Epithelial cell of prostate (primary cell): ENCODE measurements around the gene ATP2B2.

Source experiments
- DNase-seq: peaks from one replicate; pipeline ENCODE4 v3.0.0-alpha.2; 2011; ENCODE audit warnings: low read depth, low spot score
- H3K27ac ChIP-seq: fragments of 450-650 bp; 2 replicates; pipeline ENCODE4 v1.5.1; 2017; ENCODE audit warnings: mild to moderate bottlenecking

Gene ATP2B2

DNA sequence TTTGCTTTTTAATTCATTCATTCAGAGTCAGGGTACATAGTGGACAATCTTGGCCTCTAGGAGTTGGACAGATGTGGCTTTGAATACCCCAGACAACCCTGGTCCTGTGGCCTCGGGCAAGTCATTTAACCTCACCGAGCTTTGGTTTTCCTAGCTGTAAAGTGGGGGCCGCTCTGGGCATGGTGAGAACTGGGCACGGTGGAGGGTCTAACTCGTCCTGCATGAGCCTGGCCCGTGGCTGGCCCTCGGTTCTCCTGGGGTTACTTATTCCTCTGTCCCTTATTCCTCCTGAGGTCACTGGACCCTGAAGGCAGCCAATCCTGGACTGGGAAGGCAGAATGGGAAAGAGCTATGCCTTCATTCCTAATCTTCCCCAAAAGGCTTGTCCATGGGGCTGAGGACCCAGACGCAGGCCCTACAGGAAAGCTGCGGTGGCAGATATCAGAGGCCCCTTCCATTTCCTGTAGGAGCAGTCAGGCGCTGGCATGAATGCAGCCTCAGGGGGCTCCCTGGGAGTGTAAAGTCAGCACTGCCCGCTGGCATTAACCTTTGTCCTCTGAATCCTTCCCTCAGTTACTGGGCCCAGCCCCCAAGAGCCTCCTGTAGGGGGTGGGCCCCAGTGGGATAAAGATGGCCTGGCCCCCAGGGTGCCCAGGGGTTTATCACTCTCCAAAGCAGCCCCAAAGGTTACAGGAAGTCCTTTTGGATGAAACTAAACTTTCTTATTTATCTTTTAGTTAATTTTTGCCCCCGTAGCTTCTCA is 166.6 kb downstream of the ATP2B2 start:
- no peak overlapping the region for H3K27ac ChIP-seq
- DNase-seq, result no peak

DNA sequence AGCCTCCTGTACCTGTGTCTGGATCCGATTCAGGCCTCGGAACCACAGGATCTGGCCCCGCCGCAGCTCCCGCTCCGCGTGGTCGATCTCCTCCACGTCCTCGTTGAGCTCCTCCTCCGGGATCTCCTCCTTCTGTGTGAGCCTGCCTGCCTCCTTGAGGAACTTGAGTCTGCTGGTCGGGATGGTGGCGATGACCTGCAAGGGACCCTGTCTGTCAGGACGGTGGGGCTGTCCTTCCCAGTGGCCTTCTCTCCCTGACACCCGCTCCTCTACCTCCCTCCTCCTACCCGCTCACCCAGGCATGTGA is 167.3 kb downstream of the ATP2B2 start:
- no peak overlapping the region for H3K27ac ChIP-seq
- no peak for DNase-seq

DNA sequence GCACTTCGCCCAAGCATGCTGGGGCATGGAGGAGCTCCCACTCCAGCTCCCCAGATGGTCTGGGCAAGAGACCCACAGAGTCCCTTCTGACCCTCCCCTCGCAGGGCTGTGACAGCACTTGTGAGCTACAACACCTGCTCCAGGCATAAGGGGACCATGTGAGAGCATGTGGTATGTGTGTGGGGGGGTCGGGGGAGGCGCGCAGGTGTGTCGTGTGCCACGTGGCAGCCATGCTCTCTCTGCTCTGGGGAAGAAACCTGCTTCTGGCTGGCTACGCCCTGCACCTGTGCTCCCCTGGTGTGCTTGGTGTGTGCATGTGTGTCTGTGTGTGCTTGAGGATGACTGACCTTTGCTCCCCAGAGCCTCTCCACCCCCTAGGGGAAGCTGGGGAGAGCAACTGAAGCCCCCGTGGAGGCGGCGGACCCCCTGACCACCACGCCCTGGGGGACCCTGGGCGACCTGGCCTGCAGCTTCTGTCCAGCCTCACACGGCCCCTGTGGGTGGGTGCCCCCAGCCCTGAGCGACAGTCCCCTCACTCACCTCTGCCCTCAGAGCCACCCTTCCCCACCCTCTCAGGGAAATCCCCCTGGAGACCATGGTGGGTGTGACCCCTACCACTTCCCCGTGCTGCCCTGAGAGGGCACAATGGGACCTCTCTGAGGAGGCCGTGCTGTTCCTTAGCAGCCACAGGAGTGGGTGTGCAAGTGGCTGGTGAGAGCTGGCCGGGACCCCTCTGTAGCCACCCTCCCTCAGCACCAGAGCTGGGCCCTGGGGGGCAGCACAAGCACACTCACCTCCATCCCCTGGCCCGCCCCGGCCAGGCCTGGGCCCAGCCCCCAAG is 167.8 kb downstream of the ATP2B2 start:
- H3K27ac ChIP-seq, result no peak overlapping the region
- DNase-seq, result no peak

DNA sequence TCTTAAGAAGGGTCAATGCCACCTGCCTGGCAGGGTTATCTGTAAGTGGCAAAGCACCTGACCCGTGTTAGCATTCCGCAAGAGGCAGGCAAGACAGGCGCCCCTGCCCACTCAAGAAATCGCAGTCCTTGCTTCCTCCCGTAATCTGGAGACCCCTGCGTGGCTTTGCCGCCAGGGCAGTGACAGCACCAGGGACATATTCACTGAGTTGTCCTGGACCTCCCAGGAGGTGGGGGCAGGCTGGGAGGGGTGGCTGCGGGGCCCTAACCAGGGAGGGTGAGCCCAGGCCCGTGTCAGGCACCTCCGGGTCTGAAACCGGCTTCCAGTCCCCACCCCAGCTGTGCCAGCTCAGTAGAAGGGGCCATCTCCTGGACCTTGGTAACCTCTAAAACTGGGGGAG is 168.6 kb downstream of the ATP2B2 start:
- H3K27ac ChIP-seq, result no peak overlapping the region
- no peak for DNase-seq

DNA sequence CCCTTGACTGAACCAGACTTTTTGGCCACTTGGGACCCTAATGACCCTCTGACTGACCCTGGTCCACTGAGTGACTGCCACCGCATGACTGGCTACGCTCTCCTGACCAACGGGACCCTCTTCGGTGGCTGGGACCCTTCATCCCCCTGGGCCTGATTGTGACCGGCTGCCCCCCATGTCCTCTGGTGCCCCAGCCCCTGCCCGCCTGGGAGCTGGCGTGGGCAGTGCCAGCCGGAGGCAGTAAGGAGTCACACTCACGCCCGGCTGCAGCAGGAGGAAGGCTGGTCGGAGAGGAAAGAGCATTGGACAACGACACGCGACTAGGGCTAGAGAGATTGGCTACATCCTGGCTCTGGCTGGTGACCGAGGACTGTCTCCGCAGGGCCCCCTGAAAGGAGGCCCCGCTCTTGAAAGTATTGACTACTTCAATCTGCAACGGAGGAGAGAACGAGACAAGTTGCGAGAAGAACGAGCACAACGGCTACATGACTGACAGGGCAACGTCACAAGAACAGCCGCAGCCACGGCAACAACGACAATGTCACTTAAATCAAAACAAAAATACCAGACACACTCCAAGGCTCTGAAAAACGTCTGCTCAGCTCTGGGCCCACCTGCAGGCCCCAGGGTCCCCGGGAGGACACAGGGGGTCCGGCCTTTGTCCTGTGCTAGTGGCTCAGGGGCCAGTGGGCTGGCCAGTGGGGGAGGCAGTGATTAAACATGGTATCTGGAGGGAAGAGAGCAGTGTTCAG is 169.3 kb downstream of the ATP2B2 start:
- no peak for DNase-seq
- H3K27ac ChIP-seq, result no peak overlapping the region

DNA sequence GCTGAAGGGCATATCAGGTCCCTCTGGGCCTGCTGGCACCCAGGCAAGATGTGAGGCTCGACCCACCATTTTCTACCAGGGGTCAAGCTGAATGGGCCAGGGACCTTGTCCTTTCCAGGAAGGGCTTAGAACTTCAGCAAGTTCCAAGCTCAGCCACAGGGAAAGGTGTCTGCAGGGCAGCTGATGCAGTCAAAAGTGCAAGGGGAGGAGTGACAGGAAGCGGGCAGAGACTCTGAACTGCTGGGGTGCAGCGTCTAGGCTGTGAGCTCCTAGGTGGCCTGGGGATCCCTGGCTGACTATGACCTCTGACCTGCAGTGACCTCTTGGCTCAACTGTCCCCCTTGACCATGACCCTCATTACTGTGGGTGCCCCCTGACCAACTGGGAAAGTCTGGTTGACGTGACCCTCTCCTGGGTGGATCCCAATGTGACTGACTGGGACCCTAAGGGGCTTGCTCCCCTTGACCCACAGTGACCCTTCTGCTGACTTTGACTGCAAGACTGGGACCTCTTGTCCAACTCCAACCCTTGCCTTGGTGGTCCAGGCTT is 170.1 kb downstream of the ATP2B2 start:
- DNase-seq, result no peak
- no peak overlapping the region for H3K27ac ChIP-seq

DNA sequence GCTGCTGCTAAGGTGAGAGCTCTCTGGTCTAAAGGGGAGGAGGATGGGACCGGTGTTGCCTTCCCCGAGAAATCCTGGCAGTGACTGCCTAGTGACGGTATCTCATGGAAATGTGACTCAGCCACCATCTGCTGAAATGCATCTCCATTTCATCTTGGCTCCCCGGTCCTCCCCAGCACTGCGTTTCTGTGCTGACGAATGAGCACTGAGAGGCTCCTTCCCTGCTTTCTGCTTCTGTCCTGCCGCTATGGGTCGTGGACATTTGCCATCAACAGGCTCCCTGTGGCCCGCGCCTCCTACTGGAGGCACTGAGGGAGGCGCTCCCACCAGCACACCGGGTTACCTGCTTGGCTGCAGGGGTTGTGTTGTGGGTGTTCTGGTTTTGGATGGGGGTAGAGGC is 170.9 kb downstream of the ATP2B2 start:
- DNase-seq, result no peak
- H3K27ac ChIP-seq, result no peak overlapping the region

DNA sequence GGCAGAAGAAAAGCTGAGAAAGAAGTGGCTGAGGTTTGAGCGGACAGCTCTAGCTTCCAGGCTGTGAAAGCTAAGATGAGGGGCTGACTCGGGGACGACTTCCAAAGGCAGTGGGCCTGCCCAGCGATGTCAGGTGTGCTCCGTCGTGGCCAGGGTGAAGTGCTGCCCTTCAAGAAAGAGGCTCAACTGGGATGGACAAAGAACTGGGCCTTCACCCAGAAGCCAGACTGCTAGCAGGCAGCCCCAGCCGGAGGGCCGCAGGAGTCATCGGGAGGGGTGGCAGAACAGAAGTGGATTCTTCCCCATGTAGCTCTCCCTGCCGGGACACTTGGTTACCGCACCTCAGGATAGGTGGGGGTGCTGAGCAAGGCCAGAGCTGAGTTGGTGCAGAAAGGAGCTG is 171.3 kb downstream of the ATP2B2 start:
- no peak overlapping the region for H3K27ac ChIP-seq
- no peak for DNase-seq

DNA sequence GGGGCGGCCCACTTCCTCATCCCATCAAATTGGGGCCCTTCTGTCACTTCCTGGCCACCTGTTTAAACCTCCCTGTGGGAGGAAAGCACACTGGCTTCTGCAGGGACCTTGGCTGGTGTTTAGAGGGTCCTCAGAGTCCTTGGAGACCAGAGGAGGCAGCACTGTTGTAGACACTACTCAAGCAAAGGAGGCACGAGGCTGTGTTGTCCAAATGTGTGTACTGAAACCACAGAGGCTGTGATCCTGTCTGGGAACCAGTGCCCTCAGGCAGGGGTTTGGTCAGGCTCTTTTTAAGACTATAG is 172.1 kb downstream of the ATP2B2 start:
- H3K27ac ChIP-seq, result no peak overlapping the region
- no peak for DNase-seq

DNA sequence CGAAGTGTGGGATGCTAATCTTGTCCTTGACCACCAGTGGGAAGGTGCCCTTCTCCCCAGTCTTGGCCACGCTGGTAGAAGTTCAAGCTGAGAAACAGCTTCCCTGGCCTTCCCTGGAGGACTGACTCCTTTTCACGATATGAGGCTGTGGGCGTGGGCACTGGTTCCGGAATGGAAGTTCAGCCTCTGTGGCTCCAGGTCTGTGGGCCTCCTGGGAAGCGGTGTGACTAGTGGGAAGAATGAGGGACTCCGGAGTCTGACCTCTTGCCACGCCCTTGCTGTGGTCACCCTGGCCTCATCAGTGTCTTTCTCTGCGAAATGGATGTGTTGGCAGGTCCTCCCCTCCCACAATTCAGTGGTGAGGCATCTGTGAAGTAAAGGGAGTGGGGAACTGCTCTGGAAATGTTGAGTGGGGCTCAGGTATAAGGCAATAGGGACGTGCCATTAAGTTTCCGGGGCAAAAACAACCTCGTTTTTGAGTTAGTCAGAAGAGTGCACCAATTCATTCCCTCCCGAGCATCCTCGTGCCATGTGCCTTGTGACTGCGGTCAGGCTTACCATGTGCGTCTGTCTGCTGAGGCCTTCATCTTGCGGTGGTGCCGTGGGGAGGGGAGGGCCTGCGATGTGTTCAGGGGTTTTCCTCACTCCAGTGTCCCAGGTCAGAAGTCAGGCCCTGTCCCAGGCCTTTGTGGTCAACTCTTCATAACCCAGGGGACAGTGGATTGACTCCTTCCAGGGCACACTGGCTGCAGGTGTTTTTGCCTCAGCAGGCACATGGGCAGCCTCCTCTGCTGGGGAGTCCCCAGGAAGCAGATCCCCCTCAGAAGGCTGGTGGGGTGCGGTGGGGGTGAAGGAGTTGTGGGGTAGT is 172.7 kb downstream of the ATP2B2 start:
- DNase-seq, result no peak
- H3K27ac ChIP-seq, result no peak overlapping the region

DNA sequence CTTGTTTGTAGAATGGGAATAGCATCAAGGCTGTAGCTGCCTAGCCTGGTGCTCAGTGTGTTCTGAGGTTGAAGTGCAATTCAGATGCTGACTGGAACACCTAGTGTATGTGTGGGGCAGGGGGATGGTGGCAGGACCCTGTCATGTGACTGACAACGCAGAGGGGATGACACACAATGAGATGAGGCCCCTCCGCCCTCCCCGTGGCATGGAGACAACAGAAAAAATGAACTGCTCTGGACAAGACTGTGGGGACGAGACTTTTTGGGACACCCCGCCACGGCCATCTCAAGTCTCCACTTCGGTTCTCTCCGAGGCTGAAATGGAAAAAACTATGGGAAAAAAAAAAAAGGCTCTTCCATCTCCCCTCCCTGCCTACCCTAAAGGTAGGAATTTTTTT is 174.1 kb downstream of the ATP2B2 start:
- no peak for DNase-seq

DNA sequence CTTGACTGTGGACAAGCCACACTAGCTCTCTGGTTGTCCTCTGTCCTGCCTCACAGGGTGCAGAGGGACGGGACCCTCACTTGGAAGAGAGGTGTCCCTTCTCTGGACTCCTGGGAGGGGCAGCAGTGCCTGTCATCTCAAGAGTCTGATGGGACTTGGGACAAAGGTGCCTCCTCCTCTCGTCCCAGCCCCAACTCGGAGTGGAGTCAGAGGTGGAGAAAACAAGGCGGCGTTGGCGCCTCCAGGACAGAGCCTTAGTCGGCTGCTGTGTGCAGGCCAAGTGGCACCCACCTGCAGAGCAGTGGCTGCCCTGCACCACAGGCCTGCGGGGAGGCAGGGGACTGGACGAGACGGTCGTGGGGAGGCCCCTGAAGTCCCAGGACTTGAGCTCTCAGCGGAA is 175.1 kb downstream of the ATP2B2 start:
- H3K27ac ChIP-seq, result no peak overlapping the region
- no peak for DNase-seq

More for the DNA sequence above, 174.1 kb downstream of the ATP2B2 start:
- no peak overlapping the region for H3K27ac ChIP-seq

DNA sequence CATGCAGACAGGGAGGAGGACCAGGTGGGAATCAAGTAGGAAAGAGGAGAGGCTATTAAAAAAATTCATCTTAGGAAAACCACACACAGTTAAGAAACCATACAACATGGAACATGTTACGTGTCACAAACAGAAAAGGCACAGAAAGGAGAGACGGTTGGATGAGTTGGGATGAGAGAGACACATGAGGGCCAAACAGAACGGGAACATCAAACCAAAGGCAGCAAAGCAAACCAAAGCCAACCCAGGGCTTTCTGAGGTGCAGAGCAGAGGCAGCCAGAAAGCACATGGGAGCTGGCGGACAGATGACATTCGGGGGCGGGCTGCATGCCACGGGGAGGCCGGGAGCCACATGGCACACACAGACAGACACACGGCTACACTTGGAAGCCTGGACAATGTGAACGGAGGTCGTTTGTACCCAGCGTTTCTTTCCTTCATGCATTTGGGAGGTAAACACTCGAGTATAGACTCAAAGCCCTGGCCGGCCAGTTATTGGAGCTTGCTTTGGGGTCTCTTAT is 175.8 kb downstream of the ATP2B2 start:
- no peak overlapping the region for H3K27ac ChIP-seq
- no peak for DNase-seq

DNA sequence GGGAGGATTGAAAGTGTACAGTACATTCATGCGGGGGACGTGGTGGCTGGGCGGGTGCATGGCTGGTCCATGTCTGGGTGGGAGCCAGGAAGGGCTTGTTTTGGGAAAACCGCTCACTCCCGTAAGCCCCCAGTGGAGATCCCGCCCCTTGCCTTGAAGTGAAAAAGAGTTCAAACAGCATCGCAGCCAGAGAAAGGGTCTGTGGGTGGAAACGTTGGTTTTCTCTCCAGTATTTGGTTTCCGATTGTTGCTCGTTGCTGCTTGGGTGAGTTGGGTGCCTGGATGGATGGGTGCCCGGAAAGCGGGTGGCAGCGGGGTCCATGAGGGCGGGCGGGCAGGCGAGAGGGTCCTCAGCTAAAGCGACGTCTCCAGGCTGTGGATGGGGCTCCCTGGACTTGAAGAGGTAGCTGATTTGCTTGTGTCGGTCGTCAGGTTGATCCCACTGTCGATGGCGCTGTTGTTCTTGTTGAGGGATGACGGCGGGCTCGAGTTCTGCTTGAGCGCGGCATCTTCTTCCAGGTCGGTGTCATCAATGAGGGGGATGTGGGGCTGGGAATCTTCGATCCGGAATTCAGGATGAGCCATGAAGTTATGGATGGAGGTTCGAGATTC is 176.8 kb downstream of the ATP2B2 start:
- DNase-seq, result no peak
- H3K27ac ChIP-seq, result no peak overlapping the region

DNA sequence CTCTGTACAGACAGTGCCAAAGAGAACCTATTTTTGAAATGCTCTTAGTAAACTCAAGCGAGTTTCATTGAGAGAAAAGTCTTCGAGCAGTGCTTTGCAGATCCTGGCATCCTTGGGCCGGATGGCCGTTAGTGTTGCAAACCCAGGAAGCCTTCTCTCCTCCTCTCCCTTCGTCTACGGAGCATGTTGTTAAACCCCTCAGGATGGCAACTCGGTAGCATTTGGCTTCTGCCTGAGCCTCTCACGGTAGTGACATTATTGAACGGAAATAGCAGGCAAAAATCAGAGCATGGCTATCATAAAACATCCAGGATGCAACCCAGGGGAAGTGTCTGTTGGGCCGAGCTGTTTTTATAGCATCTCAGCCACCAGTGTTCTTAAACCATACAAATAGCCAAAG is 177.8 kb downstream of the ATP2B2 start:
- no peak overlapping the region for H3K27ac ChIP-seq
- no peak for DNase-seq

DNA sequence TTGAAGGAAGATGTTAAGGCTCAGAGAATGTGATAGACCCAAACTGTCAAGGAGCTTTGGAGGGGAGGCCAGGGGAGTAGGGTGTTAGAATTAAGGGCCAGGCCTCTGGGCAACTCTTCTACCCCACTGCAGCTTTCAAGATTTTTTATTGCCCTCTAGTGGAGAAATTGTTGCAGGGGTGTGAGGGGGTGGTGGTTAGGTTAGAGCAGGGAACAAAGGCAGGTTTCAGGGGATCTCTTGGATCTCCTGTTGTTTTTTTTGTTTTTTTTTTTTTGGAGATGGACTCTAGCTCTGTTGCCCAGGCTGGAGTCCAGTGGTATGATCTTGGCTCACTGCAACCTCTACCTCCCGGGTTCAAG is 183.1 kb downstream of the ATP2B2 start:
- no peak overlapping the region for H3K27ac ChIP-seq
- DNase-seq, result no peak

DNA sequence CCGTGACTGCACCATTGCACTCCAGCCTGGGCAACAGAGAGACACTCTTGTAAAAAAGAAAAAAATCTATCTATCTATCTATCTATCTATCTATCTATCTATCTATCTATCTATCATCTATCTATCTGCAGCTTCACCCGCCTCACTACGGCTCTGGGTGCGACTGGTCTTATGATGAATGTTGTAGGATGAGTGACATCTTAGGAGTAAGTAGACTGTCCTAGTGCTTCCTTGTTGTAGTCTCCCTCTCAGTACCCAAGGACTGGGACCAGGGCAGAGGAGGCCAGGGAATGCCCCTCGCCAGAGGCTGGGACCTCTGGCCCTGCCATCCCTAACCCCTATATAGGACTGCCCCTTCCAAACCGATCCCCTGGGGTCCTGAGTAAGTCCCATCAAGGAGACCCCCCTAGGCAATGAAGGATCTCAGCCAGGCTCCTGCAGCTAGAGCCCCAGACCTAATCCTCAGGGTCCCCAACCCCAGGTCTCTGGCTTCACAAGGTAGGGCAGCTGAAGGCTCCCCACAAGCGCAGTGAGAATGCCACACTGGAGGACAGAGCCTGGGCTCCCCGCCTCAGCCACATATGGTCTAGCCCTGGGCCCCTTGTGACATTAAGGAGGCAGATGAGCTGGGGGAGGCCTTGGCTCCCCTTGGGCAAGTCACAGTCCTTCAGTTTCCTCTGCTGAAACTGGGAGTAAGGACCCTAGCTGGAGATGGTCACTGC is 183.6 kb downstream of the ATP2B2 start:
- H3K27ac ChIP-seq, result no peak overlapping the region
- DNase-seq, result no peak

DNA sequence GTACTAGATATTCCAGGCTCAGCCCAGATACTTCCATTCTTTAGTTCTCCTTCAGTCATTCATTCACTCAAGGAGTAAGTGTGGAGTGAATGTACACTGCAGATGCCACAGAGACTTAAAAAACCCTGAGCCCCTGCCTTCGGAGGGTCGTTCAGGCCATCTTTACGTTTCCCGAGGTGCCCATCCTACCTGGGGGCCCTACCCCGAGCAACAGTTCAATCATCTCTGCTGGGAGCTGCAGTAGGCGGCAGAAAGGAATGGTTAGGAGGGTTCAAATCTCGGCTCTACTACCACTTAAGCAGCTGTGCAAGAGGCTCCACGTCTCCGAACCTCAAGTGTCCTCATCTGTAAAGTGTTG is 185.1 kb downstream of the ATP2B2 start:
- peak overlapping the region; percentile 59 for H3K27ac ChIP-seq

DNA sequence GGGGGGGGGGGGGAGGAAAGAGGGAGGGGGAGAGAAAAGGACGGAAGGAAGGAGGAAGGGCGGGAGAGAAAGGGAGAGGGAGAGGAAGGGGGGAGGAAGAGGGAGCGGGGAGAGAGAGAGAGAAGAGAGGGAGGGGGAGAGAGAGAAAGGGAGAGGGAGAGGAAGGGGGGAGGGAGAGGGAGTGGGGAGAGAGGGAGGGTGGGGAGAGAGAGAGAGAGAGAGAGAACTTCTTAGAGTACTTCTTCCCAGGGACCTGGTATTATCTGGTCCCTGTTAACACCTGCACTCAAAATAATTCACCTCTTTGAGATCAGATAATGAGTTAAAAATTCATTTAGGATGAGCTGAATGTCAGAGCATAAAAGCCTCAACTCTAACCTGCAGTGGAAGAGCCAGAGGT is 185.6 kb downstream of the ATP2B2 start:
- no peak overlapping the region for H3K27ac ChIP-seq
- no peak for DNase-seq

More for the DNA sequence above, 185.1 kb downstream of the ATP2B2 start:
- DNase-seq, result no peak
